Keratinocyte (primary cell): ENCODE results near the gene ITGAE.

Experiments used
- EZH2 ChIP-seq: IDR thresholded peaks from one replicate; pipeline ENCODE4 v1.6.1; 2012; ENCODE audit warnings: inconsistent platforms, mild to moderate bottlenecking, low read length, moderate library complexity
- TF ChIP-seq, protein P1 (sequence below), 3 experiments: IDR thresholded peaks in 1 of 3; conservative IDR thresholded peaks in 1 of 3; optimal IDR thresholded peaks in 1 of 3; 2 replicates in 2 of 3; 3 replicates in 1 of 3; pipeline versions ENCODE3 to v1.5.1; 2011; ENCODE audit warnings: low read length in 3 of 3, mild to moderate bottlenecking in 3 of 3, moderate library complexity in 2 of 3, control low read depth in 1 of 3, inconsistent platforms in 1 of 3; ENCODE audit not compliant: insufficient read depth in 2 of 3; ENCODE audit errors: extremely low read depth in 1 of 3

DNA sequence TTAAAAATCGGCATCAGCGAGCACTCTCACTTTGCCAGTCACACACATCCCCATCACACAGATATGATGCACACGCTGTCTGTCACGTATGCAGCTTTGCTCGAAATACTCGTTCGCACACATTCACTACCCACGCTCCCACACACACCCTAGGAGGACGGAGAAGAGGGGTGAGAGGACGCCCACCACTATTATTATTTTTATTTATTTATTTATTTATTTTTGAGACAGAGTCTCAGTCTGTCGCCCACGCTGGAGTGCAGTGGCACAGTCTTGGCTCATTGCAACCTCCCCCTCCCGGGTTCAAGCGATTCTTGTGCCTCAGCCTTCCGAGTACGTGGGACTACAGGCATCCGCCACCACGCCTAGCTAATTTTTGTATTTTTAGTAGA lies 46.9 kb downstream of the ITGAE start:
- TF ChIP-seq, protein P1, sequence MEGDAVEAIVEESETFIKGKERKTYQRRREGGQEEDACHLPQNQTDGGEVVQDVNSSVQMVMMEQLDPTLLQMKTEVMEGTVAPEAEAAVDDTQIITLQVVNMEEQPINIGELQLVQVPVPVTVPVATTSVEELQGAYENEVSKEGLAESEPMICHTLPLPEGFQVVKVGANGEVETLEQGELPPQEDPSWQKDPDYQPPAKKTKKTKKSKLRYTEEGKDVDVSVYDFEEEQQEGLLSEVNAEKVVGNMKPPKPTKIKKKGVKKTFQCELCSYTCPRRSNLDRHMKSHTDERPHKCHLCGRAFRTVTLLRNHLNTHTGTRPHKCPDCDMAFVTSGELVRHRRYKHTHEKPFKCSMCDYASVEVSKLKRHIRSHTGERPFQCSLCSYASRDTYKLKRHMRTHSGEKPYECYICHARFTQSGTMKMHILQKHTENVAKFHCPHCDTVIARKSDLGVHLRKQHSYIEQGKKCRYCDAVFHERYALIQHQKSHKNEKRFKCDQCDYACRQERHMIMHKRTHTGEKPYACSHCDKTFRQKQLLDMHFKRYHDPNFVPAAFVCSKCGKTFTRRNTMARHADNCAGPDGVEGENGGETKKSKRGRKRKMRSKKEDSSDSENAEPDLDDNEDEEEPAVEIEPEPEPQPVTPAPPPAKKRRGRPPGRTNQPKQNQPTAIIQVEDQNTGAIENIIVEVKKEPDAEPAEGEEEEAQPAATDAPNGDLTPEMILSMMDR (optimal IDR thresholded peaks at IDR 0.05 in 1 of 3, IDR thresholded peaks at IDR 0.05 in 1 of 3, conservative IDR thresholded peaks at IDR 0.05 in 1 of 3; ENCODE audit: extremely low read depth in 1 of 3, insufficient read depth in 2 of 3, low read length in 3 of 3), result no peak
- TF ChIP-seq EZH2, result no peak
